H1 (cell line): Measurements from ENCODE around the gene H6PD. TPM values are rescaled to one million over a fixed set of nuclear protein-coding genes. Genes with fewer than 3 reads are reported as not detected.

Source experiments
- CTCF ChIA-PET: fragments of 300-600 bp; sonication (Branson Sonifier 250); formaldehyde crosslinking; loops from one replicate; lab custom pipeline; 2021; ENCODE audit not compliant: partially characterized antibody; lab: Charles Lee
- POLR2A ChIA-PET: fragments of 300-600 bp; sonication (Branson Sonifier 250); formaldehyde crosslinking; loops from one replicate; lab custom pipeline; 2021; ENCODE audit warnings: inconsistent platforms; ENCODE audit not compliant: partially characterized antibody; lab: Charles Lee
- DNase-seq, 2 experiments: peaks; one replicate each; pipeline versions ENCODE4 v3.0.0 to v3.0.0-alpha.2; 2010 to 2022; ENCODE audit warnings: low spot score in 2 of 2, low read depth in 1 of 2, mixed read lengths in 1 of 2
- FAIRE-seq: peaks from 2 replicates; lab custom pipeline; 2011; peaks lifted over from hg19 to GRCh38; lab: Jason Lieb, UNC
- H2AFZ ChIP-seq: 2 replicates; pipeline ENCODE4 v1.8.1; 2012; ENCODE audit warnings: low read length, inconsistent platforms
- H2AK5ac ChIP-seq: 2 replicates; pipeline ENCODE4 v1.6.1; 2013; ENCODE audit warnings: low read depth, low read length
- H2BK120ac ChIP-seq: replicated peaks from 2 replicates; pipeline ENCODE3; 2013; ENCODE audit warnings: low read depth, low read length, inconsistent platforms
- H2BK12ac ChIP-seq: 2 replicates; pipeline ENCODE4 v1.6.1; 2013; ENCODE audit warnings: low read depth, low read length
- H2BK15ac ChIP-seq: 2 replicates; pipeline ENCODE4 v1.6.1; 2013; ENCODE audit warnings: low read length
- H2BK20ac ChIP-seq: 2 replicates; pipeline ENCODE4 v1.6.1; 2013; ENCODE audit warnings: low read length
- H2BK5ac ChIP-seq: 2 replicates; pipeline ENCODE4 v1.6.1; 2013; ENCODE audit warnings: low read depth, low read length
- H3K14ac ChIP-seq: 2 replicates; pipeline ENCODE4 v1.6.1; 2013; ENCODE audit warnings: inconsistent platforms; ENCODE audit not compliant: insufficient read length
- H3K18ac ChIP-seq: 2 replicates; pipeline ENCODE4 v1.6.1; 2013; ENCODE audit warnings: low read length; ENCODE audit errors: extremely low read depth
- H3K23ac ChIP-seq: 2 replicates; pipeline ENCODE4 v1.6.1; 2013; ENCODE audit warnings: inconsistent platforms; ENCODE audit not compliant: insufficient read length
- H3K23me2 ChIP-seq: 2 replicates; pipeline ENCODE4 v1.6.1; 2013; ENCODE audit warnings: low read depth, low read length
- H3K27ac ChIP-seq: 2 replicates; pipeline ENCODE4 v1.6.1; 2011; ENCODE audit warnings: low read depth, low read length, inconsistent platforms
- H3K27me3 ChIP-seq, 4 experiments: replicated peaks in 1 of 4; 1 replicate in 1 of 4; 2 replicates in 3 of 4; pipeline versions ENCODE4 v1.6.1 to v1.8.1; 2011 to 2013; ENCODE audit warnings: low read length in 3 of 4, mild to moderate bottlenecking in 3 of 4, inconsistent platforms in 2 of 4, mixed read lengths in 2 of 4, moderate library complexity in 1 of 4; ENCODE audit not compliant: control insufficient read depth in 3 of 4, insufficient read depth in 3 of 4; ENCODE audit errors: extremely low read depth in 1 of 4
- H3K36me3 ChIP-seq, 4 experiments: 2 replicates each; pipeline versions ENCODE4 v1.6.1 to v1.8.1; 2011 to 2013; ENCODE audit warnings: mild to moderate bottlenecking in 4 of 4, low read length in 3 of 4, moderate library complexity in 2 of 4, control low read depth in 1 of 4, inconsistent platforms in 1 of 4; ENCODE audit not compliant: insufficient read depth in 4 of 4, control insufficient read depth in 2 of 4
- H3K4ac ChIP-seq: replicated peaks from 2 replicates; pipeline ENCODE3; 2013; ENCODE audit warnings: low read length, low read depth, mixed read lengths, inconsistent platforms; ENCODE audit not compliant: insufficient read length
- H3K4me1 ChIP-seq, 4 experiments: replicated peaks in 1 of 4; 1 replicate in 1 of 4; 2 replicates in 3 of 4; pipeline versions ENCODE4 v1.6.1 to v1.8.1; 2011 to 2013; ENCODE audit warnings: low read length in 3 of 4, inconsistent platforms in 2 of 4, mixed read lengths in 1 of 4; ENCODE audit not compliant: insufficient read depth in 4 of 4, control insufficient read depth in 3 of 4
- H3K4me2 ChIP-seq, 2 experiments: 2 replicates each; pipeline versions ENCODE4 v1.6.1 to v1.8.1; 2011 to 2013; ENCODE audit warnings: low read depth in 2 of 2, low read length in 2 of 2, control low read depth in 1 of 2, inconsistent platforms in 1 of 2, mild to moderate bottlenecking in 1 of 2; ENCODE audit not compliant: insufficient read depth in 1 of 2
- H3K4me3 ChIP-seq, 4 experiments: fragments of 200-600, 300-600 bp in 1 of 4; sonication (generic), shearing (Covaris generic), sonication (Bioruptor Twin) in 1 of 4; 2 replicates each; pipeline versions ENCODE4 v1.5.1 to v1.8.1; 2011 to 2016; ENCODE audit warnings: low read length in 4 of 4, low read depth in 3 of 4, control low read depth in 2 of 4, inconsistent platforms in 2 of 4, mild to moderate bottlenecking in 2 of 4, mixed read lengths in 1 of 4, moderate library complexity in 1 of 4; ENCODE audit not compliant: insufficient read depth in 2 of 4; ENCODE audit errors: extremely low read depth in 1 of 4
- H3K56ac ChIP-seq: replicated peaks from 2 replicates; pipeline ENCODE3; 2013; ENCODE audit warnings: low read depth, mild to moderate bottlenecking, mixed read lengths, low read length, inconsistent platforms; ENCODE audit not compliant: insufficient read length
- H3K79me1 ChIP-seq: 2 replicates; pipeline ENCODE4 v1.6.1; 2013; ENCODE audit warnings: low read depth, low read length, control low read depth
- H3K79me2 ChIP-seq, 2 experiments: 2 replicates each; pipeline versions ENCODE4 v1.6.1 to v1.8.1; 2012 to 2013; ENCODE audit warnings: low read length in 2 of 2, mild to moderate bottlenecking in 2 of 2, inconsistent platforms in 1 of 2; ENCODE audit not compliant: insufficient read depth in 2 of 2, control insufficient read depth in 1 of 2
- H3K9ac ChIP-seq, 4 experiments: replicated peaks in 1 of 4; 1 replicate in 1 of 4; 2 replicates in 3 of 4; pipeline versions ENCODE4 v1.6.1 to v1.8.1; 2011 to 2013; ENCODE audit warnings: low read depth in 3 of 4, low read length in 3 of 4, control low read depth in 2 of 4, mild to moderate bottlenecking in 2 of 4, moderate library complexity in 2 of 4, inconsistent platforms in 1 of 4; ENCODE audit errors: extremely low read depth in 1 of 4
- H3K9me3 ChIP-seq, 2 experiments: 2 replicates each; pipeline versions ENCODE4 v1.6.1 to v1.8.1; 2012 to 2013; ENCODE audit warnings: mild to moderate bottlenecking in 2 of 2, moderate library complexity in 2 of 2, control low read depth in 1 of 2, inconsistent platforms in 1 of 2, low read depth in 1 of 2, low read length in 1 of 2, mixed read lengths in 1 of 2; ENCODE audit not compliant: insufficient read depth in 2 of 2
- H4K20me1 ChIP-seq, 2 experiments: replicated peaks in 1 of 2; 2 replicates each; pipeline versions ENCODE3 to v1.8.1; 2011 to 2013; ENCODE audit warnings: inconsistent platforms in 2 of 2, low read length in 2 of 2, mild to moderate bottlenecking in 1 of 2; ENCODE audit not compliant: insufficient read depth in 2 of 2, control insufficient read depth in 1 of 2
- H4K5ac ChIP-seq: 2 replicates; pipeline ENCODE4 v1.6.1; 2013; ENCODE audit warnings: low read length, low read depth, mixed read lengths, inconsistent platforms; ENCODE audit not compliant: insufficient read length
- H4K8ac ChIP-seq: 2 replicates; pipeline ENCODE4 v1.8.0; 2013; ENCODE audit warnings: mild to moderate bottlenecking, moderate library complexity, low read length, inconsistent platforms; ENCODE audit not compliant: insufficient read depth; ENCODE audit errors: extremely low read depth
- H4K91ac ChIP-seq: replicated peaks from 2 replicates; pipeline ENCODE3; 2013; ENCODE audit warnings: low read length, mixed read lengths, inconsistent platforms; ENCODE audit not compliant: insufficient read length
- BACH1 ChIP-seq: IDR thresholded peaks from 2 replicates; pipeline ENCODE4 v1.6.1; 2012; ENCODE audit warnings: low read length, improper control_type of control experiment
- CHD2 ChIP-seq: IDR thresholded peaks from 2 replicates; pipeline ENCODE4 v1.6.1; 2012; ENCODE audit warnings: low read length, improper control_type of control experiment
- RAD21 ChIP-seq, 2 experiments: IDR thresholded peaks in 1 of 2; conservative IDR thresholded peaks in 1 of 2; 2 replicates each; pipeline ENCODE4 v1.6.1; 2011; ENCODE audit warnings: low read depth in 2 of 2, low read length in 2 of 2, improper control_type of control experiment in 1 of 2, inconsistent platforms in 1 of 2, mild to moderate bottlenecking in 1 of 2, moderate library complexity in 1 of 2
- WGBS, 2 experiments: shearing (Covaris generic) in 1 of 2; methylation state at CpG; one replicate each; pipeline versions ENCODE4 v1.1.6 to v1.1.7; 2013 to 2015; ENCODE audit warnings: low lambda C conversion rate in 2 of 2, mixed read lengths in 2 of 2, inconsistent platforms in 1 of 2, low coverage in 1 of 2, missing lambda C conversion rate in 1 of 2; ENCODE audit not compliant: insufficient replicate concordance in 2 of 2, insufficient coverage in 1 of 2, insufficient read length in 1 of 2; ENCODE audit errors: extremely low coverage in 1 of 2, missing lambda C conversion rate in 1 of 2; 5-methylcytosine and 5-hydroxymethylcytosine counted together
- polyA plus RNA-seq, 7 experiments: library from polyadenylated mRNA; depleted of rRNA in 3 of 7; stranded (reverse) in 5 of 7; unstranded in 2 of 7; fragments of >200 nt in 5 of 7; fragments of 200-250 nt in 2 of 7; gene quantifications; 1 replicate in 5 of 7; 2 replicates in 1 of 7; 4 replicates in 1 of 7; pipeline versions ENCODE4 v1.2.1 to v1.2.3, GENCODE V29; 2011 to 2013; ENCODE audit warnings: missing spikeins in 2 of 7, mixed read lengths in 2 of 7
- total RNA-seq: library from RNA; stranded (reverse); fragmentation: NEBNext Ultra II Directional; extraction: Animal tissue kit (Norgen Biotek cat#: 25700); gene quantifications from 2 replicates; pipeline ENCODE4 v1.2.1, GENCODE V29; 2021

The H6PD gene
- total and polyA plus RNA-seq, 2 of the 8 experiments (the other 6 are each of a cell fraction or from before 2014, with no cell fraction given): 3.6 to 3.8 TPM

DNA sequence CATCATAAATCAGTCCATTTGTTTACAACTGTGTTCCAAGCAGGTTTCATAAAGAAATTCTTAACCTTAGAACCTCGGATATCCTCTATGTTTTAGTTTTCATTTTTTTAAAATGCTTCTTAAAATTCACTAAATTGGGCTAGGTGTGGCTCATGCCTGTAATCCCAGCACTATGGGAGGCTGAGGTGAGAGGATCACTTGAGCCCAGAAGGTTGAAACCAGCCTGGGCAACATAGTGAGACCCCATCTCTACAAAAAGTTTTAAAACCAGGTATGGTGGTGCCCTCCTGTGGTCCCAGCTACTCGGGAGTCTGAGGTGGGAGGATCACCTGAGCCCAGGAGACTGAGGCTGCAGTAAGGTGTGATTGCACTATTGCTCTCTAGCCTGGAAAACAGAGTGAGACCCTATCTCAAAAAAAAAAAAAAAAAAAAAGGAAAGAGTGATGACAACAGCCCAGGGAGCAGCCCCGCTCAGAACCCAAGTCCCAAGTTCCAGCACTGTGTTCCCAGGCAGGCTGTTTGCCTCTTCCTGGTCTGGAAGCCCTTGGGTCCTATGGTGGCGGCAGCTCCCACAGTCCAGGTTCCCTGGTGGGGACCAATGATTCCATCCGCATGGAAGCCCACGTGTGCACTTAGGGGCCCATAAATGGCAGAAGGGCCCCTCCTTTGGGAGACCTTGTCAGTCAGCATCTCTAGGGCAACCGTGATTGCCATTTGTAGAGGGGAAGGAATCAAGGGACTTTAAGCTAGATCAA is 33.4 kb downstream of the H6PD start:
- Histone ChIP-seq H2BK5ac (no peak overlapping the region), H2BK15ac (no peak overlapping the region), H3K56ac (no peak overlapping the region), H2AFZ (no peak overlapping the region), H3K27ac (no peak overlapping the region), H2BK120ac (no peak overlapping the region), H4K8ac (no peak overlapping the region), H2BK20ac (no peak overlapping the region), H3K27me3 (no peaks in the 10 kb centered on the region; a peak in 1 of 7 replicates), H3K79me1 (no peaks in the 10 kb centered on the region), H4K20me1 (no peaks in the 10 kb centered on the region), H3K14ac (no peak overlapping the region), H3K9me3 (no peaks in the 10 kb centered on the region), H3K9ac (no peak overlapping the region), H3K4me1 (peaks cover 0 to 4% (median 1%) of the 10 kb centered on the region in 4 experiments; a peak in 5 of 7 replicates), H3K36me3 (no peaks in the 10 kb centered on the region), H2BK12ac (no peak overlapping the region), H4K91ac (no peak overlapping the region), H3K4me3 (no peak overlapping the region), H4K5ac (no peak overlapping the region), H3K23ac (no peak overlapping the region), H2AK5ac (no peak overlapping the region), H3K79me2 (no peaks in the 10 kb centered on the region), H3K4ac (no peak overlapping the region), H3K4me2 (no peak overlapping the region), H3K23me2 (no peaks in the 10 kb centered on the region), H3K18ac (no peak overlapping the region)
- DNase-seq: no peak
- POLR2A ChIA-PET: interaction anchor here (1.5 to 1.7 kb wide), 2 partner anchors 11 to 34 kb away, joined by 3 to 4 read pairs; partner anchors contain the start of gene H6PD
- WGBS, 2 experiments: 86% methylated on average over 7 of the region's 7 CpGs; no CpG with 5 or more reads in 1 of the 2 experiments
- TF ChIP-seq BACH1 (no peak), CHD2 (no peak), RAD21 (IDR thresholded peaks at IDR 0.05 in 1 of 2, conservative IDR thresholded peaks at IDR 0.05 in 1 of 2; ENCODE audit: low read depth in 2 of 2, low read length in 2 of 2) (no peak)
- CTCF ChIA-PET: interaction anchor here (0.7 to 13.7 kb wide), 24 partner anchors 8 to 324 kb away, joined by 3 to 118 read pairs (median 4); no protein-coding TSS in a partner anchor
- no peak for FAIRE-seq
